Spleen (tissue), 7 donors: ENCODE measurements around the gene MMP23B.
A peak's percentile ranks its signal among the peaks of the same experiment; 100 is the strongest.

Source experiments
- CTCF ChIP-seq, 11 experiments: fragments of 200-600 bp in 7 of 11; fragments of 450-650 bp in 4 of 11; sonication (generic) in 4 of 11; IDR thresholded peaks in 8 of 11; conservative IDR thresholded peaks in 3 of 11; 1 replicate in 7 of 11; 2 replicates in 4 of 11; pipeline versions ENCODE4 v1.4.0 to v1.8.0; 2016 to 2021; ENCODE audit warnings: antibody characterized with exemption in 11 of 11, inconsistent platforms in 4 of 11, mild to moderate bottlenecking in 1 of 11
- POLR2A ChIP-seq, 3 donors: fragments of 450-650 bp; IDR thresholded peaks; one replicate each; pipeline ENCODE4 v1.5.1; 2017; ENCODE audit warnings: antibody characterized with exemption in 3 of 3, mild to moderate bottlenecking in 1 of 3
- POLR2AphosphoS5 ChIP-seq, 3 donors: sonication (generic); formaldehyde crosslinking; IDR thresholded peaks; one replicate each; pipeline ENCODE4 v1.5.1; 2017; ENCODE audit warnings: antibody characterized with exemption in 3 of 3
- donor health status: DM: no; HTN: no; CAD: no; lungs with moderate emphysema.
- donor health status: DM: no; HTN: no; CAD: no.
- donor health status: DM: no; HTN: no; CAD: no.

GRCh38 chr1:1625404-1625775, 6.6 kb upstream of the MMP23B start:
- TF ChIP-seq CTCF (IDR thresholded peaks at IDR 0.05 in 8 of 11, conservative IDR thresholded peaks at IDR 0.05 in 3 of 11) (no peak), POLR2AphosphoS5 (IDR thresholded peaks at IDR 0.05) (peak in 2 of 3 donors; percentile 7 to 11), POLR2A (IDR thresholded peaks at IDR 0.05) (no peak)
